NCI-H774 (cell line): Measurements from ENCODE around the gene ZNF414.

Experiments
- DNase-seq: peaks from one replicate; lab custom pipeline; 2025; lab: John Stamatoyannopoulos, UW

ZNF414 gene

GRCh38 chr19:8490395-8490760 is 23.6 kb downstream of the ZNF414 start:
- DNase-seq = no peak

- DNase-seq = no peak
These were observed 24.2 kb downstream of the ZNF414 start for GRCh38 chr19:8489561-8490394.

GRCh38 chr19:8488365-8488764 is 25.6 kb downstream of the ZNF414 start:
- no peak for DNase-seq

- DNase-seq = no peak
These were observed 26.7 kb downstream of the ZNF414 start for GRCh38 chr19:8487137-8487851.

DNA sequence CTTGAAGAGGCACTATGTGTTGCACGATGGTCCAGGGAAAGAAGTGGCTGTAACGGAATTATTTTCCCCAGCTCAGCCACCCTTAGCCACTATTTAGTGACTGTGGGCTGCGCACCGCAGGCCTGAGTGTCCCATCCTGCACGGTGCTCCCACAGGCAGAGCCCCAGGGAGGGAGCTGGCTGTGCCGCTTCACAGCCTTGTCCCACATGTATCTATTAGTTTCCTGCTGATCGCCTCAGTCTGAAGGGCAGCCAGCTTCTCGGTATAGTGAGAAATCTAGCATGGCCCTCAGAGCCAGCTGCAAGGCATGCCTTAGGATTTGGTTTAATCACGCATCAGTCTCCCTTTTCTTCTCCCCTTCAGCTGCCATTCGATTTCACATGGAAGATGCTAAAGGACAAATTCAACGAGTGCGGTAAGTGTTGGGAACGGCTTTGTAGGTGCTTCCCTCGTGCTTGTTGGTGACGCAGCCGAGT is 27.3 kb downstream of the ZNF414 start:
- no peak for DNase-seq

- no peak for DNase-seq
These were observed 28.2 kb downstream of the ZNF414 start for GRCh38 chr19:8485561-8486371.

DNA sequence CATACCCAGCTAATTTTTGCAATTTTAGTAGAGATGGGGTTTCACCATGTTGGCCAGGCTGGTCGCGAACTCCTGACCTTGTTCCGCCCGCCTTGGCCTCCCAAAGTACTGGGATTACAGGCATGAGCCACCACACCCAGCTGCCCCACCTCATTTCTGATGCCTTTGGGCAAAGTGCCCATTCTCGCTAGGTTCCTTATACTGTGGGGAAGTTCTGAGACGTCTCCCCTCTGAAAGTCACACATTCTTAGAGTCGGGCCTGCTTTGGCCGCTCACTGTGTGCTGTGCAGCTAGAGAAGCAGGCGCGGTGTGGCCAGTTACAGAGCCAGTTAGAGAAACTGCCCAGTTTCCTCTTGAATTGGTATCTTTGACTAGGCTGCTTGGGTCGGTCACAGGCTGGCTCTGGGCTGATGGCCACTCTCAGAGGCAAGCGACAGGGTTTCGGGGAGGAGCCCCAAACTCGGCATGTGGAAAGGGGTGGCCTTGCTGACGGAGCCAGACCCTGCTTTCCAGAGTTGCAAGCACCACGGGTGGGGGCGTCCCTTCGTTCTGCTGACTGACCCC is 29.6 kb downstream of the ZNF414 start:
- DNase-seq = no peak

- no peak for DNase-seq
These were observed 30.8 kb downstream of the ZNF414 start for GRCh38 chr19:8483165-8483564.

GRCh38 chr19:8482696-8483095 is 31.3 kb downstream of the ZNF414 start:
- no peak for DNase-seq

DNA sequence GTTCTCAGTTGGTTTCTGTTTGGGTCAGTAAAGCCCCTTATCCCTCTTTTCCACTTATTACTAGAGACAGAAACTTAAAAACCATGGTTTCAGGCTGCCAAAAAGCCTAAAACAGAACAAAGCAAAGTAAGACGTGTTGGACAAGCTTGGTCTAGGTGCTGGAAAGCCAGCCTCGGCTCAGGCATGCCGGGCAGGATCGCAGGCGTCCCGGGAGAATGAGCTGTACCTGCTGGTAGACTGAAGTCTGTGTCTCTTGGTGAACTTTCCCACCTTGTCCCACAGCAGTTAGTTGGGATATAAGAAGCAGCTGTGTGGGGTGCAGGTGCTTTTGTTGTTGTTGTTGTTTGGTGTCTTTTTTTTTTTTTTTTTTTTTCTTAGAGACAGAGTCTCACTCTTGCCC is 32.4 kb downstream of the ZNF414 start:
- no peak for DNase-seq

- no peak for DNase-seq
These were observed 32.8 kb downstream of the ZNF414 start for GRCh38 chr19:8481201-8481600.

DNA sequence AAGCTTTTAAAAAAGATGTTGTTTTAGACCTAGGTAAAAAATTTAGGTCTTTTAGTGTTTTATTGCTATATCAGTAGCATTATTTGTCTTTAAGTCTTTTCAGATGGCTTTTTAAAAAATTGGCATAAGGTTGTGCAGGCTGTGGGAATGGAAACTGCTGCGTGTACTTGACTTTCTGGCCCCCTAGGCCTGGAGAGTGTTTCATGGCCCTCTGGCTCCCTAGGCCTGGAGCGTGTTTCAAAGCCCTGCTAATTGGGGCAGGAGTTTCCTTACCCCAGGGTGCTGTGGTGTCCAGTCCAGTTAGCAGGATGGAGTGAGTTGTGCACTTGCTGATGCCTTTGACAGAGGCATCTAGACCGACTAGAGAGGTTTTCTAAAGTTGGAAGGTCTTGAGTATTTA is 35.4 kb downstream of the ZNF414 start:
- no peak for DNase-seq

DNA sequence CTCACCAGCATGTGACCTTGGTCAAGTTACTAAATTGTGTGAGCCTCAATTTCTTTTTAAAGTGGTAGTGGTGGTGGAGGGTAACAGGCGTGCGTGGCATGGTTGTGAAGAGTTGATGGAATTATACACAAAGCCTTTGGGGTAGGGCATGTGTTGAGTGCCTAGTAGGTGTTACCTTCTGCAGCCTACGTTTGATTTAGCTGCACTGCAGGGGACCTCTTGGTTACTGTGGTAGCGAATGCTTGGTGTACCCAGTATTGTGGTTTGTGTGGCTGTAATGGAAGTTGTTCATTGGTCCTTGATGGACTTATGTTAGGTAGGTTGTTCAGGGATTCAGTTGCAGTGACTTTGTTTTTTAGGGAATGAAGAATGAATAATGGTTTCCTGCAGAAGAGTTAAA is 36.1 kb downstream of the ZNF414 start:
- DNase-seq = no peak

GRCh38 chr19:8476524-8476923 is 37.4 kb downstream of the ZNF414 start:
- DNase-seq = no peak

DNA sequence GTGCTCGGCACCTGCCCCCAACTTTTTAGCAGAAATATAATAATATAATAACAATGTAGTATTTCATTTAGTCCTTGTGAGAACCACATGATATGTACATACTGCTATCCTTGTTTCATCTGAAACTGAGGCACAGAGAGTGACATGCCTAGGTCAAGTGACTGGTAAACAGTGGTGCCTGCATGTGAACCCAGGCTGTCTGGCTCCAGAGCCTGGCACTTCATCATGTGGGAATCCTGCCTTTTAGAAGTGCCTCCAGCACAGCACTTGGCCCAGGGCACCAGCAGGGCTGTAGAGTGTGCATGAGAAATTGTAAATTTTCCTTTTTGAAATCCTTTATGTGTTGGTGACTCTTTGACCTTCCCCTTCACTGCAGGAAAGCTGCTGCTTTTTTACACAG is 39.0 kb downstream of the ZNF414 start:
- DNase-seq = no peak

DNA sequence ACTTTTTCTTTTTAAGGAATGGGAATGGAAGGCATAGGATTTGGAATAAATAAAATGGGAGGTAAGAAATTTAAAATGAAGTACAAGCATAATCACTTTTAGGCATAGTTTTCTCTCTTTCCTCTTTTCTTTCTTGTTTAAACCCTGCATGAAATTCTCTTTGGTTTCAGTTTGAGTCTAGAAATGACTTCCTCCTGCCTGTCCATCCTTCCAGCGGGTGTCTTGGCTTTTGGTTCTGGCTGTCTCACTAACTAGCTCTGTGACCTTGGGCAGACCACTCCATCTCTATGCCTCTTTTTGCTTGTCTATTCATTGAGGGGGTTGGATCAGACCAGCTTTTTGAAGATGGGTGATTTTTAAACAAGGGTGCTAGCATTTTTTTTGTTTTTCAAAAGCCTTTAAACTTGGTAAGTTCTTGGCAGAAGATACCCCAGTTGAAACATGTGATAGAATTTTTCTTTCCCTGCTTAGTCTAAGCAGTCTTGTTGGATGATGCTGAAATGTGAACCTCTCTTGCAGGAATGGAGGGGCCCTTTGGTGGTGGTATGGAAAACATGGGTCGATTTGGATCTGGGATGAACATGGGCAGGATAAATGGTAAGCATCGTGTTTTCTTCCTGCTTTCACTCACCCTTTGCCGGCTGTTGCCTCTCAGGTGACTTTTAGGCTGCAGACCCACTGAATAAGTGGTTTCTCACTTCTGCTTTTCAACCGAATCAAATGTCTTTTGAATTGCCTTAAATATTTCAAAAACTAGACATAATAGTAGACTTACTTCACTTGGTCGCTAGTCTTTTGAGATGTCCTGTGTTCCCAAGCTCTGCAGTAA is 40.1 kb downstream of the ZNF414 start:
- DNase-seq = no peak

DNA sequence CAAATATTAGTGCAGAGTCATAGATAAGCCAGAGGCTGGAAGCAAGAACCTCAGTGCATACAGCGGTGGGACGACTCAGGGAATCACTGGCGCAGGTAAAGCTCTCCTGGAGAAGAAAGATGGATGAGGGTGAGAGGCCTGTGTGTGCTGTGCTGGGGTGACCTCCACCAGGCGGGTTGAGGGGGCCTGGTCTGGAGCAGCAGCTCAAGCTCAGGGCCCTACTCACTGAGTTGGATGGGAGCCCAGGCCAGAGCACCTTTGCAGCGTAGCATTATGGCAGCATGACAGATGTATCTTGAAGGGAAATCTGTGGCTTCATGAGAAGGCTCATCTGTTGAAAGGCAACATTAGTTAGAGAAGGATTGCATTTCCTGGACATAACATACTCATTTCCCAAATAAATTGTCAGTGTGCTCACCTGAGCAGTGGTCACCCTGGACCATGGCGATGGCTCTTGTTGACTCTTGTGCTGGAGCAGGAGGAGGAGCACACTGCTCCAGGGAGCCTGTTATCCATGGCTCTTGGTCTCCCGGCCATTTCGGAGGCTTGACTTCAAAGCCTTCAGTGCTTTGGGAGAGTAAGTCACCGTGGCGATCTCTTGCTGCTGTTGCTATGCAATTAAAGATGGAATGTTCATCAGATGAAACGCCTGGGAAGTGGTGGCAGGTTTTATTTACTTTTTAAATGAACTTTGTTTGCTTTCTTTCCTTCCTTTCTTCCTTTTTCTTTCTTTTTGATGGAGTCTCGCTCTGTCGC is 44.2 kb downstream of the ZNF414 start:
- DNase-seq = no peak

DNA sequence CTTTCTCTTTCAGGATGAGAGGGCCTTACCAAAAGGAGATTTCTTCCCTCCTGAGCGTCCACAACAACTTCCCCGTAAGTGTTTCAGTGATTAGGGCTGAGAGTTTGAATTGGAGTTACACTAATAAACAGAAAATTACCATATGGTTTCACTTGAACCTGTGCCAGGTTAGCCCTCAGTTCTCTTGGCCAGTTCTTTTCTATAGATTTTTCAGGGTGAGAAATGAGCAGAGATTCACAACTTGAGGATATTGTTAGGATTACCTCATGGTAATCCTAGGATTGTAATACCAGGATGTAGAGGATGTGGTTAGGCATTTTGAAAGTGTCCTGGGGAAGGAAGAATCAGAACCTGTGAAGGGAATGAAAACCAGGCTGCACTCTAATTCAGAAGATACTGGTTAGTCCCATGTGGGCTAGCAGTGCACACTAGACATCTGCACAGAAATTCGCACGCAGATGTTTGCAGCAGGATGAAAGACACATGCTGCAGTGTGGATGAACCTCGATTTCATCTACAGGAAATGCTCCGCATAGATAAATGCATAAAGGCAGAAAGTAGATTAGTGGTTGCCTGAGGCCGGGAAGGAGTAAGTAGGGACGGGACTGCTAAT is 45.1 kb downstream of the ZNF414 start:
- no peak for DNase-seq

GRCh38 chr19:8468124-8468523 is 45.8 kb downstream of the ZNF414 start:
- DNase-seq = no peak

DNA sequence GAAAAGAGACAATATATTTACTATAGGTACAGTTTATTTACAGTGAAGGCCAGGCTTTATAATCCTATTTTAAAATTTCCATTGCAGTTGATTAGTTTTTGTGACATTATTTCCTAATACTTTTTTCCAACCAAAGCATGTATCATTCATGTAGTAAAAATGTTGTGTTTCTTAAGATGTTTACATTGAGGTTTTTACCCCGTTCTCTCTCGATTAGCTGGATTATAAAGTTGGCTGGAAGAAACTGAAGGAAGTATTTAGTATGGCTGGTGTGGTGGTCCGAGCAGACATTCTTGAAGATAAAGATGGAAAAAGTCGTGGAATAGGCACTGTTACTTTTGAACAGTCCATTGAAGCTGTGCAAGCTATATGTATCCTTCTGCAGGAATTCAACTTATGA is 47.9 kb downstream of the ZNF414 start:
- DNase-seq = no peak
